NCI-H1417 treated with DMSO at 0.1 percent for 48 hours (cell line): Measurements from ENCODE around the gene SLC25A20.
"Not testable (repeated sequence)": the region's sequence is repeated elsewhere in the genome, so short reads cannot be mapped to it uniquely, and the experiment has no call there.

Source experiments
- DNase-seq: peaks from one replicate; lab custom pipeline; 2025; lab: John Stamatoyannopoulos, UW

SLC25A20 gene

DNA sequence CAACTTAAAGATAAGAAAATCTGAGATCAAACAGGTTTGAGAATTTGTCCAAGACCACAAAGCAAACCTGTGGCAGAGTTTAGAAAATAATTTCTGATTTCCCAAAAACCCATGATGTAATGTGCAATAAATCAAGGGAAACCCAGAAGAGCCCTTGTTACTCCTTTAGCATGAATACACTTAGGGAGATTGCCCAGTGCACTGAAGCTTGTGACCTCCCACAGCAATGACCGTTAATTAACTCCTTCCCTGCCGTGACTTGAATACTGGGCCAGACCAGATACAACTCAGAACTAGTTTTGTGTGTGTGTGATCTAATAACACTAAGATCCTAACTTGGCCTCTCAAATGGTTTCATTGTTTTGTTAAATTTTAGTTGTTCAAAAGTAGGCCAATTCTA lies 53.5 kb downstream of the SLC25A20 start:
- DNase-seq: no peak

DNA sequence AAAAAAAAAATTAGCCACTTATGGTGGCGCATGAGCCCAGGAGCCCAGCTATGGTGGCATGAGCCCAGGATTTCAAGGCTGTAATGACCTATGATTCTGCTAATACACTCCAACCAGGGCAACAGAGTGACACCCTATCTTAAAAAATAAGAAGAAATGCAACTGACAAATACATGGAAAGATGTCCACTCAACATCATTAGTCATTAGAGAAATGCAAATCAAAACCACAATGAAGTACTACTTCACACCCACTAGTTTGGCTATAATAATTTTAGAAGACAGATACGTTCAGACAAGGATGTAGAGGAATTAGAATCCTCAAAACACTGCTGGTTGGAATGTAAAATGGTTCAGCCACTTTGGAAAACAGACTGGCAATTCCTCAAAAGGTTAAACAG lies 61.5 kb downstream of the SLC25A20 start:
- DNase-seq: no peak

DNA sequence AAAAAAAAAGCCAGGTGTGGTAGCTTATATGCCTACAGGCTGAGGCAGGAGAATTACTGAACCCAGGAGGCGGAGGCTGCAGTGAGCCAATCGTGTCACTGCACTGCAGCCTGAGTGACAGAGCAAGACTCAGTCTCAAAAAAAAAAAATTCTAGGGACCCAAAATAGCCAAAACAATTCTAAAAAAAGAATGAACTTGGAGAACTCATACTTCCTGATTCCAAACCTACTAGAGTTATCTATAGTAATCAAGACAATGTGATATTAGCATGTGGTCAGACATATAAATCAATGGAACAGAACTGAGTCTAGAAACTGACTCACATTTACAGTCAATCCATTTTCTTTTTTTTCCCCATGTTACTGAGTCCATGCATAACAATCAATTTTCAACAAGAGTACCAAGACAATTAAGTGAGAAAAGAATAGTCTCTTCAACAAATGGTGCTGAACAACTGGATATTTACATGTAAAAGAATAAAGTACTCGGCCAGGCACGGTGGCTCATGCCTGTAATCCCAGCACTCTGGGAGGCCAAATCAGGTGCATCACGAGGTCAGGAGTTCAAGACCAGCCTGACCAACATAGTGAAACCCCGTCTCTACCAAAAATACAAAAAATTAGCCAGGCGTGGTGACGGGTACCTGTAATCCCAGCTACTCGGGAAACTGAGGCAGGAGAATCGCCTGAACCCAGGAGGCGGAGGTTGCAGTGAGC lies 62.9 kb downstream of the SLC25A20 start:
- DNase-seq: no peak

DNA sequence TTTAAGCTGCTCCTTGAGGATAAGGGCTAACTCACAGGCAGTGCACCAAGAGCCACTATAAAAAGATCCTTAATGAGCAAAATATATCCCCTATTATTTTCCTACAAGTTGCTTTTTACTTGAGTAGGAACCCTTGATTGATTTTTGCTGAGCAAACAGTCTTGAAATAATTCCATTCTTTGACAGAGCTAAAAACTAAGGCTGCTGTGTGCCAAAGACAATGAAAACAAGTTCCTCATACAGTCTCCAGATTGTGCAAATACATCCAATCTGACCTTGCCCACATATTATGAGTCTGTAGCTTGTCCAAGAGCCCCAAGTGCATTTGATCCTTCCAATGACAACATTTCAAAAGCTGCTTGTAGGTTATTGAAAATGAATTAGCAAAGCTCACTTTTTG lies 66.0 kb downstream of the SLC25A20 start:
- no peak for DNase-seq

DNA sequence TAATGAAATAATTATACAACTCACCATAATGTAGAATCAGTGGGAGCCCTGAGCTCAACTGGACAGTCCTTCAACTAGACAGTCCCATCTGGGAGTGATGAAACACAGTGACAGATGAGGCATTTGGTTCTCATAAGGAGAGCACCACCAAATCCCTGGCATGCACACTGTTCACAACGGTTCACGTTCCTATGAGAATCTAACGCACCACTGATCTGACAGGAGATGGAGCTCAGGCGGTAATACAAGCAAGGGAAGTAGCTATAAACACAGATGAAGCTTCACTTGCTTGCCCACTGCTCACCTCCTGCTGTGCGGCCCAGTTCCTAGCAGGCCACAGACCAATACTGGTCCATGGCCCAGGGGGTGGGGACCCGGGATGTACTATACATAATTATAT lies 68.0 kb downstream of the SLC25A20 start:
- no peak for DNase-seq

DNA sequence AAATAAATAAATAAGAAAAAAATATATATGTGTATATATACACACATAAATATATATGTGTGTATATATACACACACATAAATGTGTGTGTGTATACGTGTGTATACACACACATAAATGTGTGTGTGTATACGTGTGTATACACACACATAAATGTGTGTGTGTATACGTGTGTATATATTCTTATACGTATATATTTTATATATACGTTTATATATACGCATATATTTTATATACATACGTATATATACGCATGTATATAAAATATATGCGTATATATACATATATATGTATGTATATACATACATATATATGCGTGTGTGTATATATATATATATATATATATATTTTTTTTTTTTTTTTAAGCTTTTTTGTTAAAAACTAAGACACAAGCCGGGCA lies 69.2 kb downstream of the SLC25A20 start:
- not testable (repeated sequence) for DNase-seq

DNA sequence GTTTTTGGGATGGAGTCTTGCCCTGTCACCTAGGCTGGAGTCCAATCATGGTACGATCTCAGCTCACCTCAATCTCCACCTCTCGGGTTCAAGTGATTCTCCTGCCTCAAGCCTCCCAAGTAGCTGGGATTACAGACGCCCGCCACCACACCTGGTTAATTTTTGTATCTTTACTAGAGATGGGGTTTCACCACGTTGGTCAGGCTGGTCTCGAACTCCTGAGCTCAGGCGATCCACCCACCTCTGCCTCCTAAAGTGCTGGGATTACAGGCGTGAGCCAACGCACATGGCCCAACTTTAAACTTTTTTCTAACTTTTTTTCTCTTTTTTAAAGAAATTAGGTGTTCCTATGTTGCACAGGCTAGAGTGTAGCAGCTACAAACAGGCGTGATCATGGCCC lies 70.8 kb downstream of the SLC25A20 start:
- DNase-seq: not testable (repeated sequence)

DNA sequence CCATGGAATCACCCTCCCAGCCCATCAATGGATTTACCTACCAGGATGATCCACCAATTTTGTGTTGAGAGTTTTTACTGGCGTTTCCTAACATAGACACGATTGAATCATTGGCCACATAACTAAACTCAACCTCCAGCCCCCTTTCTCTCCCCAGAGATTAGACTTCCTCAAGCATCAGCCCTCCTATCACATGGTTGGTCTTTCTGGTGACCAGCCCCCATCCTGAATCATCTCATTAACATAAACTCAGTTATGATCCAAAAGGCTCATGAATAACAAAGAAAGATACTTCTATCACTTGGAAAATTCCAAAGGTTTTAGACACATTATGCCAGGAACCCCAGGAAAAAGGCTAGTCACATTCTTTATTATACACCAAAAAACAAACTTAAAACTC lies 72.2 kb downstream of the SLC25A20 start:
- no peak for DNase-seq

DNA sequence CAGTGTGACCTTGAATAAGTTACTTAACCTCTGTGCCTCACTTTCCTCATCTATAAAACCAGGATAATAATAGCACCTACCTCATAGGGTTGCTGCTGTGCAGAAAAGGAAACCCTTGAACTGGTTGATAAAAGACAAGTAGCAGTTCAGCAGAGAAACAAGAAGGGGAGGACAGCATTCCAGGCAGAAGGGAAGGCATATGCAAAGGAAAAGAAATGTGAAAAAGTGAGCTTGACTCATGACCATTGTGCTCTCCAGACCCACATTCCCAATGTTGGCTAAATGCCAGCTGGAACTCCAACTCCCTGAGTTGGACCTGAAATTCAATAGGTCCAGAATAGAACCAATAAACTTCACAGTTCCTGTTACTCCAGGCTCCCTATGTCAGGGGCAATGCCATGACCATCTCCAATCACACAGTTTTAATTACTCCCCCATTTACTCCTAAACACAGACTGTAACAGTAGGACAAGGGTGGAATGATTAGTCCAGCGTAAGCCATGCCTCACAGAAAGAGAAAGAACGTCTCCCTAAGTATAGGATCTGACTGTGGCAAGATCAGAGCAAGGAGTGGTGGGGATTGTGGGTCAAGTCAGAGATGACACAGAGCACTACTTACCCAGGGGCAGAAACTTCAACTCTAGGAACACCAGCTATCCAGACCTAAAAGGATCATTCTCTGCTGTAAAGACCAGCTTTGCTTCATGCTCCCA lies 77.9 kb downstream of the SLC25A20 start:
- no peak for DNase-seq

DNA sequence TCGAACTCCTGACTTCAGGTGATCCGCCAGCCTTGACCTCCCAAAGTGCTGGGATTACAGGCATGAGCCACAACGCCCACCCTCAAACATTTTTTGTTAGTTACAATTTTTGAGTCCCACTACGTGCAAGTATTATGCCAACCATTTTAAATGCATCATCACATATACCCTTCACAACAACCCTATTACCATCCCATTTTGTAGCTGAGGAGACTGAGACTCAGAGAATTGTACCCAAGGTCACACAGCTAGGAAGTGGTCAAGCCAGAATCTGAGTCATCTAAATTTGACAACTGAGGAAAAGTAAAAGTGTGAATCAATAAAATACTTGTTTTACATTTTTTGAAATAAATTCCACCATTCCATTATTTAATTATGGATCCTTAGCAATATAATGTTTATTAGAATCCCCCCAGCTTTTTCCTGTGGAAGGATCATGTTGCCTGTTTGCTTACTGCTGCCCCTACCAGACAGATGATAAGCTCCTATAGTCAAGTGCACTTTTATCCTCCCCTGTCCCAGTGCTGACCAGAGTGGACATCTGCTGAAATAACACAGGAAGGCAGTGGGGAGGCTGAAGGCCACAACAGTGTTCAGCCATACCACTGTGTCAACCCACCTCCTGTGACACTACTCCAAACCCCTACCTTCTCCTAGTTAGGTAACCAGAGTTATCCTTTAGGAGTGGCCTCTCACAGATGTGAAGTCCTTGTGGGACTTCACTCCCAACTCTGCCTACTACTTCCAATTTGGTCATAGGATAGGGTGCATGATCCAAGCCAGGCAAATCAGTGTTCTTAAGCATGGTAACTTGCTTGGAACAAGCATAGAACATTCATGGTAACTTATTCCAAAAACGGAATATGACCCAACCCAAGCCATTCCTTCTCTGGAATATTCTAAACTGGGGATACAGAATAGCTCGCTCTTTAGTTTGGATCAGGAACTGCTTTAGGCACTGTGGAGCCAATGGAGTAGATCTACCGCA lies 79.2 kb downstream of the SLC25A20 start:
- no peak for DNase-seq

DNA sequence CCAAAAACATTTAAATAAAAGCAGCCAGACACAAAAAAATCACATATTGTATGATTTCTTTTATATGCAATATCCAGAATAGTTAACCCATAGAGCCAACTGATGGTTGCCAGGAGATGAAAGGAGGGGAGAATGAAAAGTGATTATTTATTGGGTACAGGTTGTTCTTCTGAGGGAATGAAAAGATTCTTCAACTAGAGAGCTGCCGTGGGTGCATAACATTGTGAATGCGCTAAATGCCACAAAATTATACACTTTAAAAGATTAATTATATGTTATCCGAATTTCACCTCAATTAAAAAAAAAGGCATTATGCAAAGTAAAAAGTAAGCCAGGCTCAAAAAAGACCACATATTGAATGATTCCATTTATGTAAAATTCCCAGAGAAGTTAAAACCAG lies 87.2 kb downstream of the SLC25A20 start:
- no peak for DNase-seq
